ENCODE measurements around the gene SRGAP2B.
"Not testable (repeated sequence)": the region's sequence is repeated elsewhere in the genome, so short reads cannot be mapped to it uniquely, and the experiment has no call there.

GRCh38 chr1:144941710-144942109, 153.4 kb downstream of the SRGAP2B start:
- TF ChIP-seq ZBTB33 (IDR thresholded peaks at IDR 0.05); HNF4A (conservative IDR thresholded peaks at IDR 0.05); CTCF (IDR thresholded peaks at IDR 0.05; ENCODE audit: low read depth, low read length, missing input control); RAD21 (IDR thresholded peaks at IDR 0.05); MAX (IDR thresholded peaks at IDR 0.05); TAF1 (conservative IDR thresholded peaks at IDR 0.05); REST (IDR thresholded peaks at IDR 0.05); JUND (IDR thresholded peaks at IDR 0.05); SP1 (IDR thresholded peaks at IDR 0.05): not testable (repeated sequence)

Data from liver (tissue), 3 donors.